SK-N-SH treated with all-trans-retinoic acid at 6 μM for 48 hours (cell line): ENCODE results near the gene FAM8A1.

Source experiments
- ATAC-seq: fragments of 200-7000 bp; cut with Tn5 transposase; 3 replicates; pipeline ENCODE4 v1.9.1; 2020; ENCODE audit warnings: mild to moderate bottlenecking, moderate library complexity
- ARNTL ChIP-seq: fragments of 450-650 bp; formaldehyde crosslinking; IDR thresholded peaks from 2 replicates; pipeline ENCODE4 v1.5.0; 2020; ENCODE audit warnings: low read depth, mild to moderate bottlenecking, moderate library complexity, borderline replicate concordance
- CSDC2 ChIP-seq: fragments of 250-450 bp; sonication (Bioruptor Pico); IDR thresholded peaks from 2 replicates; pipeline ENCODE4 v1.5.0; 2020; ENCODE audit warnings: mild to moderate bottlenecking, moderate library complexity
- ESRRG ChIP-seq: fragments of 250-450 bp; sonication (Bioruptor Pico); IDR thresholded peaks from 2 replicates; pipeline ENCODE4 v1.6.1; 2021; ENCODE audit warnings: mild to moderate bottlenecking
- GLIS3 ChIP-seq: fragments of 250-450 bp; sonication (Bioruptor Pico); IDR thresholded peaks from 2 replicates; pipeline ENCODE4 v1.5.0; 2020; ENCODE audit warnings: mild to moderate bottlenecking, moderate library complexity
- ISL1 ChIP-seq: fragments of 250-450 bp; sonication (Bioruptor Pico); IDR thresholded peaks from 2 replicates; pipeline ENCODE4 v2.1.2; 2022; ENCODE audit warnings: mild to moderate bottlenecking, moderate library complexity
- PATZ1 ChIP-seq: fragments of 250-450 bp; sonication (Bioruptor Pico); IDR thresholded peaks from 2 replicates; pipeline ENCODE4 v1.8.0; 2020; ENCODE audit warnings: mild to moderate bottlenecking, moderate library complexity, borderline replicate concordance
- POU6F1 ChIP-seq: fragments of 250-450 bp; sonication (Bioruptor Pico); IDR thresholded peaks from 2 replicates; pipeline ENCODE4 v1.8.0; 2021; ENCODE audit warnings: low read depth, mild to moderate bottlenecking, moderate library complexity, borderline replicate concordance
- RARB ChIP-seq: fragments of 250-450 bp; sonication (Bioruptor Pico); IDR thresholded peaks from 2 replicates; pipeline ENCODE4 v1.8.0; 2021; ENCODE audit warnings: mild to moderate bottlenecking, moderate library complexity
- SNAI2 ChIP-seq: fragments of 250-450 bp; sonication (Bioruptor Pico); IDR thresholded peaks from 2 replicates; pipeline ENCODE4 v1.5.0; 2020; ENCODE audit warnings: mild to moderate bottlenecking, moderate library complexity
- TCF4 ChIP-seq: fragments of 250-450 bp; sonication (Bioruptor Pico); IDR thresholded peaks from 2 replicates; pipeline ENCODE4 v1.8.0; 2021; ENCODE audit warnings: mild to moderate bottlenecking, moderate library complexity, borderline replicate concordance
- TSHZ2 ChIP-seq: fragments of 250-450 bp; sonication (Bioruptor Pico); IDR thresholded peaks from 2 replicates; pipeline ENCODE4 v1.5.0; 2020; ENCODE audit warnings: mild to moderate bottlenecking, moderate library complexity
- ZC3H10 ChIP-seq: fragments of 250-450 bp; sonication (Bioruptor Pico); IDR thresholded peaks from 2 replicates; pipeline ENCODE4 v1.5.1; 2021; ENCODE audit warnings: mild to moderate bottlenecking, moderate library complexity
- ZFP3 ChIP-seq: fragments of 250-450 bp; sonication (Bioruptor Pico); IDR thresholded peaks from 2 replicates; pipeline ENCODE4 v1.5.0; 2020; ENCODE audit warnings: mild to moderate bottlenecking, moderate library complexity
- ZFP30 ChIP-seq: fragments of 450-650 bp; formaldehyde crosslinking; IDR thresholded peaks from 2 replicates; pipeline ENCODE4 v1.5.0; 2022; ENCODE audit warnings: mild to moderate bottlenecking, moderate library complexity
- ZNF565 ChIP-seq: fragments of 450-650 bp; formaldehyde crosslinking; conservative IDR thresholded peaks from 2 replicates; pipeline ENCODE4 v1.5.0; 2020; ENCODE audit warnings: low read depth, mild to moderate bottlenecking, moderate library complexity
- ZNF8 ChIP-seq: fragments of 450-650 bp; formaldehyde crosslinking; IDR thresholded peaks from 2 replicates; pipeline ENCODE4 v1.5.0; 2020; ENCODE audit warnings: mild to moderate bottlenecking, moderate library complexity

The FAM8A1 gene

GRCh38 chr6:17628873-17629272 lies 28.8 kb downstream of the FAM8A1 start:
- TF ChIP-seq CSDC2 (CRISPR knock-in tag) (no peak), ZC3H10 (no peak), POU6F1 (no peak), TSHZ2 (CRISPR knock-in tag) (no peak)
- ATAC-seq = no peak

- ATAC-seq = no peak
Measured at GRCh38 chr6:17629824-17630510, 29.9 kb downstream of the FAM8A1 start.

More at GRCh38 chr6:17629824-17630510, 29.9 kb downstream of the FAM8A1 start:
- TF ChIP-seq ZNF565 (CRISPR knock-in tag) (no peak), RARB (CRISPR knock-in tag) (no peak), ESRRG (CRISPR knock-in tag) (no peak), GLIS3 (CRISPR knock-in tag) (no peak), ZNF8 (CRISPR knock-in tag) (no peak), ARNTL (CRISPR knock-in tag) (no peak), PATZ1 (CRISPR knock-in tag) (no peak), TSHZ2 (CRISPR knock-in tag) (no peak), TCF4 (CRISPR knock-in tag) (no peak), ZFP30 (CRISPR knock-in tag) (no peak), SNAI2 (no peak), POU6F1 (no peak), ISL1 (CRISPR knock-in tag) (no peak), ZFP3 (no peak)
- TF ChIP-seq, all 23 proteins: peak for 0
